ENCODE results near the gene TEC. TPM values are rescaled to one million over a fixed set of nuclear protein-coding genes. Genes with fewer than 3 reads are reported as not detected.

The TEC gene
- total RNA-seq, 1 experiment from 2014 or later = 1.2 TPM

GRCh38 chr4:48255959-48256342 lies 13.7 kb downstream of the TEC start:
- Histone ChIP-seq H3K36me3 (replicated peaks; ENCODE audit: control insufficient read depth, insufficient read depth, low read length) (no peaks in the 10 kb centered on the region), H3K4me3 (ENCODE audit: insufficient read depth, low read depth, low read length) (no peak overlapping the region), H3K27me3 (ENCODE audit: control insufficient read depth, insufficient read depth, low read length) (no peaks in the 10 kb centered on the region)
- no peak for DNase-seq

GRCh38 chr4:48255072-48255958 lies 14.3 kb downstream of the TEC start:
- H3K27me3 ChIP-seq (ENCODE audit: control insufficient read depth, insufficient read depth, low read length) = no peaks in the 10 kb centered on the region
- H3K4me3 ChIP-seq (ENCODE audit: insufficient read depth, low read depth, low read length) = no peak overlapping the region
- DNase-seq = no peak
- no peaks in the 10 kb centered on the region for H3K36me3 ChIP-seq (replicated peaks; ENCODE audit: control insufficient read depth, insufficient read depth, low read length)

GRCh38 chr4:48254381-48255071 lies 15.1 kb downstream of the TEC start:
- no peaks in the 10 kb centered on the region for H3K27me3 ChIP-seq (ENCODE audit: control insufficient read depth, insufficient read depth, low read length)
- DNase-seq = no peak
- H3K4me3 ChIP-seq (ENCODE audit: insufficient read depth, low read depth, low read length) = no peak overlapping the region
- no peaks in the 10 kb centered on the region for H3K36me3 ChIP-seq (replicated peaks; ENCODE audit: control insufficient read depth, insufficient read depth, low read length)

- H3K36me3 ChIP-seq (replicated peaks; ENCODE audit: control insufficient read depth, insufficient read depth, low read length) = no peaks in the 10 kb centered on the region
- no peaks in the 10 kb centered on the region for H3K27me3 ChIP-seq (ENCODE audit: control insufficient read depth, insufficient read depth, low read length)
- DNase-seq = no peak
- no peak overlapping the region for H3K4me3 ChIP-seq (ENCODE audit: insufficient read depth, low read depth, low read length)
These were observed 17.3 kb downstream of the TEC start for GRCh38 chr4:48252313-48252712.

GRCh38 chr4:48250980-48251379 lies 18.7 kb downstream of the TEC start:
- H3K27me3 ChIP-seq (ENCODE audit: control insufficient read depth, insufficient read depth, low read length) = no peaks in the 10 kb centered on the region
- DNase-seq = no peak
- H3K4me3 ChIP-seq (ENCODE audit: insufficient read depth, low read depth, low read length) = no peak overlapping the region
- H3K36me3 ChIP-seq (replicated peaks; ENCODE audit: control insufficient read depth, insufficient read depth, low read length) = no peaks in the 10 kb centered on the region

GRCh38 chr4:48250343-48250742 lies 19.3 kb downstream of the TEC start:
- no peaks in the 10 kb centered on the region for H3K36me3 ChIP-seq (replicated peaks; ENCODE audit: control insufficient read depth, insufficient read depth, low read length)
- no peaks in the 10 kb centered on the region for H3K27me3 ChIP-seq (ENCODE audit: control insufficient read depth, insufficient read depth, low read length)
- DNase-seq = no peak
- H3K4me3 ChIP-seq (ENCODE audit: insufficient read depth, low read depth, low read length) = no peak overlapping the region

- no peaks in the 10 kb centered on the region for H3K27me3 ChIP-seq (ENCODE audit: control insufficient read depth, insufficient read depth, low read length)
- no peaks in the 10 kb centered on the region for H3K36me3 ChIP-seq (replicated peaks; ENCODE audit: control insufficient read depth, insufficient read depth, low read length)
- H3K4me3 ChIP-seq (ENCODE audit: insufficient read depth, low read depth, low read length) = no peak overlapping the region
- no peak for DNase-seq
These were observed 20.3 kb downstream of the TEC start for GRCh38 chr4:48249378-48249777.

- no peaks in the 10 kb centered on the region for H3K27me3 ChIP-seq (ENCODE audit: control insufficient read depth, insufficient read depth, low read length)
- H3K36me3 ChIP-seq (replicated peaks; ENCODE audit: control insufficient read depth, insufficient read depth, low read length) = no peaks in the 10 kb centered on the region
- H3K4me3 ChIP-seq (ENCODE audit: insufficient read depth, low read depth, low read length) = no peak overlapping the region
- DNase-seq = no peak
These were observed 21.1 kb downstream of the TEC start for GRCh38 chr4:48248559-48248953.

- Histone ChIP-seq H3K4me3 (ENCODE audit: insufficient read depth, low read depth, low read length) (no peak overlapping the region), H3K27me3 (ENCODE audit: control insufficient read depth, insufficient read depth, low read length) (no peaks in the 10 kb centered on the region), H3K36me3 (replicated peaks; ENCODE audit: control insufficient read depth, insufficient read depth, low read length) (no peaks in the 10 kb centered on the region)
- no peak for DNase-seq
These were observed 21.6 kb downstream of the TEC start for GRCh38 chr4:48247878-48248558.

- no peaks in the 10 kb centered on the region for H3K27me3 ChIP-seq (ENCODE audit: control insufficient read depth, insufficient read depth, low read length)
- no peak overlapping the region for H3K4me3 ChIP-seq (ENCODE audit: insufficient read depth, low read depth, low read length)
- H3K36me3 ChIP-seq (replicated peaks; ENCODE audit: control insufficient read depth, insufficient read depth, low read length) = no peaks in the 10 kb centered on the region
- no peak for DNase-seq
These were observed 22.3 kb downstream of the TEC start for GRCh38 chr4:48247142-48247877.

GRCh38 chr4:48244665-48245064 lies 25.0 kb downstream of the TEC start:
- no peaks in the 10 kb centered on the region for H3K36me3 ChIP-seq (replicated peaks; ENCODE audit: control insufficient read depth, insufficient read depth, low read length)
- H3K27me3 ChIP-seq (ENCODE audit: control insufficient read depth, insufficient read depth, low read length) = no peaks in the 10 kb centered on the region
- no peak for DNase-seq

GRCh38 chr4:48243887-48244286 lies 25.8 kb downstream of the TEC start:
- H3K36me3 ChIP-seq (replicated peaks; ENCODE audit: control insufficient read depth, insufficient read depth, low read length) = no peaks in the 10 kb centered on the region
- H3K4me3 ChIP-seq (ENCODE audit: insufficient read depth, low read depth, low read length) = no peak overlapping the region
- DNase-seq = no peak
- no peaks in the 10 kb centered on the region for H3K27me3 ChIP-seq (ENCODE audit: control insufficient read depth, insufficient read depth, low read length)

More at GRCh38 chr4:48244665-48245064, 25.0 kb downstream of the TEC start:
- no peak overlapping the region for H3K4me3 ChIP-seq (ENCODE audit: insufficient read depth, low read depth, low read length)

GRCh38 chr4:48243429-48243828 lies 26.2 kb downstream of the TEC start:
- H3K4me3 ChIP-seq (ENCODE audit: insufficient read depth, low read depth, low read length) = no peak overlapping the region
- no peaks in the 10 kb centered on the region for H3K27me3 ChIP-seq (ENCODE audit: control insufficient read depth, insufficient read depth, low read length)
- DNase-seq = no peak
- no peaks in the 10 kb centered on the region for H3K36me3 ChIP-seq (replicated peaks; ENCODE audit: control insufficient read depth, insufficient read depth, low read length)

GRCh38 chr4:48242511-48243195 lies 27.0 kb downstream of the TEC start:
- no peaks in the 10 kb centered on the region for H3K36me3 ChIP-seq (replicated peaks; ENCODE audit: control insufficient read depth, insufficient read depth, low read length)
- H3K27me3 ChIP-seq (ENCODE audit: control insufficient read depth, insufficient read depth, low read length) = no peaks in the 10 kb centered on the region
- DNase-seq = no peak
- no peak overlapping the region for H3K4me3 ChIP-seq (ENCODE audit: insufficient read depth, low read depth, low read length)
